Tibial nerve (tissue), 3 donors: ENCODE data around the gene TPSD1.

Experiments
- CTCF ChIP-seq, 5 experiments: fragments of 200-600 bp in 3 of 5; fragments of 450-650 bp in 2 of 5; sonication (generic) in 3 of 5; IDR thresholded peaks; one replicate each; pipeline ENCODE4 v1.5.1; 2016 to 2019; ENCODE audit warnings: antibody characterized with exemption in 5 of 5, mild to moderate bottlenecking in 3 of 5, moderate library complexity in 2 of 5
- POLR2A ChIP-seq, 2 donors: fragments of 450-650 bp; IDR thresholded peaks; one replicate each; pipeline ENCODE4 v1.6.1; 2017; ENCODE audit warnings: antibody characterized with exemption in 2 of 2, mild to moderate bottlenecking in 2 of 2, moderate library complexity in 2 of 2

GRCh38 chr16:1218061-1218929 is 37.6 kb upstream of the TPSD1 start:
- TF ChIP-seq CTCF (IDR thresholded peaks at IDR 0.05) (no peak), POLR2A (IDR thresholded peaks at IDR 0.05) (no peak)
